Mucosa of gallbladder (tissue), 1 donor: Measurements from ENCODE around the gene DNAJC4. TPM values are rescaled to one million over a fixed set of nuclear protein-coding genes. Genes with fewer than 3 reads are reported as not detected.

Experiments
- DNase-seq: peaks from one replicate; pipeline ENCODE4 v3.0.0-alpha.2; 2020; ENCODE audit warnings: low spot score
- total RNA-seq: library from RNA; stranded (reverse); gene quantifications from one replicate; pipeline ENCODE4 v1.2.1, GENCODE V29; 2021
- donor health status: DM: no; HTN: no; CAD: no.

Gene DNAJC4
- total RNA-seq, 1 donor from 2014 or later, result 62.7 TPM

DNA sequence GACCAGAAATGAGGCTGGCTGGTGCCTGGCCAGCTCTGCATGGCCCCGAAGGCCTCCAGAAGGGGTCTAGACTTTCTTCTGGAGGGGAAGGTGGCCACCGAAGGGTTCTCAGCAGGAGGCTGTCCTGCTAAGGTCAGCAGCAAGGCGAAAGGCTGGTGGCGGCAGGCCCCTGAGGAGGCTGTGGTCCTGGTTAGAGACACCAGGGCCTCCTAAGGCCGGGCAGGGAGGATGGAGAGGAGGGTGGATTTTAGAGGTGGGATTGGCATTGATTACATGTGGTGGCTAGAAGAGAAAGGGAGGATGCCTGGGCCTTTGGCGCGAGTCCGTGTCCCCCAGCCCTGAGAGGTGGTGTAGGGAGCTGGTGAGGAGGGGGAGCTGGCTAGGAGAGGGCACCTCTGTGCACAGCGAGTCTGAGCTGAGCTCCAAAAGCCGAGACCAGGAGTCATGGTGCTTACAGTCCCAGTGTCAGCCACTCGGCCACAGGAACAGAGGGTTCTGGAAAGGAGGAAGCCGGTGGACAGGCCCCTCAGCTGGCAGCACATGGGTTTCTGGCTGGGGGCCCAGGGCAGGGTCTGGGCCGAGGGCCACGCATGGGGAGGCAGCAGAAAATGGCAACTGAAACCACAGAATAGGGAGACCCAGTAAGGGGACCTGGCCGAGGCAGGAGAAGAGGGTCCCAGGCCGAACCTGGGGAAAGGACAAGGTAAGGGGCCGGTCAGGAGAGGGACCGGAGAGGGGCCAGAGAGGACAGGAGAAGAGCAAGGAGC is 21.4 kb upstream of the DNAJC4 start:
- no peak for DNase-seq

DNA sequence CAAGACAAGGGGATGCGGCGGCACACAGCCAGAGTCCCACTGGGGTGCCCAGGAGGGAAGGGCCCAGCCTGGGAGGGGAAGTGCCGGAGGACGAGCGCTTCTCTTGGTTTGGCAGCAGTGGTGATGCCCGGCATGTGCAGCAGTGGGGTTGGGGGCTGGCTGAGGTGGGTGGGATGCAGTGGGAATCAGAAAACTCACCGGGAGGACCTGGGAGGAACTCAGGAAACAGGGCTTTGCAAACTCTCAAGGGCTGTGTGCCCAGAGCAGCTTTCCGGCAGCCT is 20.8 kb upstream of the DNAJC4 start:
- no peak for DNase-seq

DNA sequence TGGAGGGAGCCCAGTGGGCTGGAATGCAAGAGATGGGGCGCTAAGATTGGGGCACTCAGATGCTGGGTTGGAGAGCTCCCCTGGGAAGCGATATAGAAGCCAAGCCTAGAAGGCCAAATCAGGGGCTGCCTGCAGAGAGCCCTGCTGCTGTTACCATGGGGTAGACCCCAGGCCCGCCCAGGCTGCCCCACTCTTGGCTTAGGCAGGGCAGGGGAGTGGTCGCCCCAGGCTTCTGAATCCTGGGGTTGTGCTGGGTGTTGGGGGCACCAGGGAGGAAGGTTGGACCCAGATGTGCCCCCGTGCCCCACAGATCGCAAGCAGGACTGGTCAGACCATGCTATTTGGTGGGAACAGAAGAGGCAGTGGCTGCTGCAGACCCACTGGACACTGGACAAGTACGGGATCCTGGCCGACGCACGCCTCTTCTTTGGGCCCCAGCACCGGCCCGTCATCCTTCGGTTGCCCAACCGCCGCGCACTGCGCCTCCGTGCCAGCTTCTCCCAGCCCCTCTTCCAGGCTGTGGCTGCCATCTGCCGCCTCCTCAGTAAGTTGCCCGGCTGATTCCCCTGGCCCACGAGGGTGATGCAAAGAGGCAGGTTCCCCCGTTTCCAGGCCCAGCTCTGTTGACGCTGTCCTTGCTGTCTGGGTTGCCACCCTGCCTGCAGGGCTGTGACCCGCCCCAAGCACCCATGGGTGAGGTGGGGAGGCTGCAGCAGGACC is 19.9 kb upstream of the DNAJC4 start:
- no peak for DNase-seq

DNA sequence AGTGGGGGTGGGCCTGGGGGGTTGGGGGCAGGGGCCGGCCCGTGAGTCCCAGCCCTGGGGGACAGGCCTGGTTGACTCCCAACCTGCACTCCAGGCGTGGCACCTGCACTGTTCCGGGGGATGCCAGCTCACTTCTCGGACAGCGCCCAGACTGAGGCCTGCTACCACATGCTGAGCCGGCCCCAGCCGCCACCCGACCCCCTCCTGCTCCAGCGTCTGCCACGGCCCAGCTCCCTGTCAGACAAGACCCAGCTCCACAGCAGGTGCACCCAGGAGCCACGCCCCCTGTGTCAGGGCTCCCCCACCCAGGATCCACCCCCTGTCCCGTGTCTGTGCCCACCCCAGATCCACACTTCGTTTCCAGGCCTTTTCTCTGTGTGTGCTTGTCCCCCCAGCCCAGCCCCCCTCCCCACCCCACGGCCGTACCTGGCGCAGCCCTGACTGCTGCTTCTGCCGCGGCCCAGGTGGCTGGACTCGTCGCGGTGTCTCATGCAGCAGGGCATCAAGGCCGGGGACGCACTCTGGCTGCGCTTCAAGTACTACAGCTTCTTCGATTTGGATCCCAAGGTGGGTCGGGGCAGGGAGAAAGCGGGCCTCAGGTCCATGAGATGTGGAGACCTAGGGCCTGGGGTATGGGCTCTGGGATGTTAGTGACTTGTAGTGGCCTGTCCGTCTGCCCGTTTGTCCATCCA is 19.0 kb upstream of the DNAJC4 start:
- no peak for DNase-seq

DNA sequence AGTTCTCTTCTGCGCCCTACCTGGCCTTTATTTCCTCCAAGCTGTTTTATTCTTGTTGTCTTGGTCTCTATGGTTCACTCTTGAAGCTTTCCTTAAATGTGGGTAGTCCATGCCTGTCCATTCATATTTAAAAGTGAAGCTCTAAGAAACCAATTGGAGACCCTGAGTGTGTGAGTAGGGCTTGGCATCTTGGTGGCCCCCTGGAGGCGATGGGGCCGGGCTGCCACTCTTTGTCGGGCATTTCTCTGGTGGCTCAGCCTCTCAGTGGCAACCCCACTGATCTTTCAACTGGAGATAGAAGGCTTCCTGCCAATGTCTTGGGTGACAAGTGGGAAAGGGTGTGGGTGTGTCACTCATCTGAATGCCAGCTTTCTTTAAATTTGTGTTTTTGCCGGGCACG is 13.5 kb upstream of the DNAJC4 start:
- no peak for DNase-seq

DNA sequence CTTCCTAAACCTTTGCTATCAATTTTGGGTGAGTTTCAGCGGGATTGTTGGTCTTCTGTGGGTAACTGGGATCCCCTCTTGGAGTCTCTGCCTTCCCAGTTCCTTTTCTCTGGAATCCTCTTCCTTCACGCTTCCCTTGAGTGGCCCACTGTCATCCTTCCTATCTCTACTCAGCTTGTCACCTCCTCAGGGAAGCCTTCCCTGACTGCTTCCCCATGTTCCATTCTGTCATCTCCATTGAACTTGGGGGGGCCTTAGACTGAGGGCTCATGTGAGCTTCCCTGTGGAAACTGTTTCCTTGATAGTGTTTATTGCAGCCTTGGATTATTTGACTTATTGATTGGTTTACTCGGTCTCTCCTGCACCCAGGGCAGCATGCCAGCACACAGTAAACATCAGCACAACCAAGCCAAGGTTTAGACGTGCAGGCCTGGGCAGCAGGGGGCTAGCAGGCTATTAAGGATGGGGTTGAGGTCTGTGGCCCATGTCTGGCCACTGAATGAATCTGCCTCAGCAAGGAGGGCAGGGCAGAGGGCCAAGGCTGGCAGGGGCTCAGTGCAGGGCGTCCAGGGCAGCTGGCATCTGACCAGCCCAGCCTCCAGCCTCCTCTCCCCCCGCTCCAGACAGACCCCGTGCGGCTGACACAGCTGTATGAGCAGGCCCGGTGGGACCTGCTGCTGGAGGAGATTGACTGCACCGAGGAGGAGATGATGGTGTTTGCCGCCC is 11.6 kb upstream of the DNAJC4 start:
- peak; percentile 73 for DNase-seq

DNA sequence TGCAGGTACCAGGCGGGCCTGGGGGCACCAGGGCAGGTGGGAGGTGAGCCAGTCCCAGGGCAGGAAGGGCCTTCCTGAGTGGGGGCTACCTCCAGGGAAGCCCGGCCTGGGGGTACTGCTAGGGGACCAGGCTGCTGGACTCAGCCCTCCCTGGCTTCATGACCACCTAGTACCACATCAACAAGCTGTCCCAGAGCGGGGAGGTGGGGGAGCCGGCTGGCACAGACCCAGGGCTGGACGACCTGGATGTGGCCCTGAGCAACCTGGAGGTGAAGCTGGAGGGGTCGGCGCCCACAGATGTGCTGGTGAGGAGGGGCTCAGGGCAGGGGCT is 11.0 kb upstream of the DNAJC4 start:
- DNase-seq, result no peak

DNA sequence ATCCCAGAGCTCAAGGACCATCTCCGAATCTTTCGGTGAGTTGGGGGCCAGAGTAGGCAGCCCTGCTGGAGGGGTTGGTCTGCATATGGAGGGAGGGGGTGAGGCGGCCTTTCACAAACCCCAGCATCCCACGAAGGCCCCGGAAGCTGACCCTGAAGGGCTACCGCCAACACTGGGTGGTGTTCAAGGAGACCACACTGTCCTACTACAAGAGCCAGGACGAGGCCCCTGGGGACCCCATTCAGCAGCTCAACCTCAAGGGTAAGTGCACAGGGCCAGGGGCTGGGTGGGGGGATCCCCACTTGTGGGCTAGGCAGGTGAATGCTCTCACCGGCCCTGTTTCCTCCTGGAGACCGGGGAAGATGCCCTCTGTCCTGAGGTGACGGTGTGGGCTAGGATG is 10.6 kb upstream of the DNAJC4 start:
- DNase-seq, result no peak

DNA sequence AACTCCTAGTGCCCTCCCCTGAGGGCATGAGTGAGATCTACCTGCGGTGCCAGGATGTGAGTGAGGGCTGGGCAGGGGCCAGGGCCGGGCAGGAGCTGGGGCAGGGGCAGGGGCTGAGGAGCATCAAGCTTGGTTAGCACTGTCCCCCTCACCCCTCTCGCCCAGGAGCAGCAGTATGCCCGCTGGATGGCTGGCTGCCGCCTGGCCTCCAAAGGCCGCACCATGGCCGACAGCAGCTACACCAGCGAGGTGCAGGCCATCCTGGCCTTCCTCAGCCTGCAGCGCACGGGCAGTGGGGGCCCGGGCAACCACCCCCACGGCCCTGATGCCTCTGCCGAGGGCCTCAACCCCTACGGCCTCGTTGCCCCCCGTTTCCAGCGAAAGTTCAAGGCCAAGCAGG is 10.1 kb upstream of the DNAJC4 start:
- DNase-seq, result no peak

DNA sequence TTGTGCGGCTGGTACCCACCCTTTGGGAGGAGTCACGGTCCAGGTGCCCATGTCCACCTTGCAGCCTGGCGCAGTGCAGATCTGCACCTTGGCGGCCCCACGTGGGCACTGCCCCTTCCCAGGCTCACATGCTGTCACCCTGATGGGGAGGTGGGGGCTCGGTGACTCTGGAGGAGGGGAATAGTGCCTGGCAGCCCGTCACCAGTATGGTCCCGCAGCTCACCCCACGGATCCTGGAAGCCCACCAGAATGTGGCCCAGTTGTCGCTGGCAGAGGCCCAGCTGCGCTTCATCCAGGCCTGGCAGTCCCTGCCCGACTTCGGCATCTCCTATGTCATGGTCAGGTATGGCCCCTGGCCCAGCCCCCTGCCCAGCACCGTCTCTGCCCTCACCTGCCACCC is 9.6 kb upstream of the DNAJC4 start:
- DNase-seq, result no peak

DNA sequence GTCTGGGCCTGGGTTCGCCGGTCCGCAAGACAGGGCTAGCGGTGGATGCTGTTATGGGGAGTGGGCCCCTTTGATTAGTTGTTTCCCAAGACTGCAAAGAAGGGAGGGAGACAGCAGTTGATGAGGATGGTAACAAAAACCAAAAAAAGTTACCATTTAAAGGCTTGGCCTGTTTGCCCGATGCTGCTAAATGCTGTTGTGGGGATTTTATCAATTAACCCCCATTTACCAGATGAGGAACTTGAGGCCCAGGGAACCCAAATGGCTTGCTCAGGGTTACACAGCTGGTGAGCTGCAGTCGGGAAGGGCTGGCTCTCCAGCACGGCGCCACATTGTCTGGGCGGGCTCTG is 7.7 kb upstream of the DNAJC4 start:
- DNase-seq, result no peak

DNA sequence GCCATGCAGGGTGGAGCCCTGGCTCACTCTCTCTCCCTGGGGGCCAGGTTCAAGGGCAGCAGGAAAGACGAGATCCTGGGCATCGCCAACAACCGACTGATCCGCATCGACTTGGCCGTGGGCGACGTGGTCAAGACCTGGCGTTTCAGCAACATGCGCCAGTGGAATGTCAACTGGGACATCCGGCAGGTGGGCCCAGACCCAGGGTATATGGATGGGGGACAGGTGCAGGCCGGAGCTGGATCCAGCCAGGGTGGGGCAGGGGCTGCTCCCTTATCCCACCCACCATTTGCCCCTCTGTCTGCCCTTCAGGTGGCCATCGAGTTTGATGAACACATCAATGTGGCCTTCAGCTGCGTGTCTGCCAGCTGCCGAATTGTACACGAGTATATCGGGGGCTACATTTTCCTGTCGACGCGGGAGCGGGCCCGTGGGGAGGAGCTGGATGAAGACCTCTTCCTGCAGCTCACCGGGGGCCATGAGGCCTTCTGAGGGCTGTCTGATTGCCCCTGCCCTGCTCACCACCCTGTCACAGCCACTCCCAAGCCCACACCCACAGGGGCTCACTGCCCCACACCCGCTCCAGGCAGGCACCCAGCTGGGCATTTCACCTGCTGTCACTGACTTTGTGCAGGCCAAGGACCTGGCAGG is 7.2 kb upstream of the DNAJC4 start:
- DNase-seq, result no peak

DNA sequence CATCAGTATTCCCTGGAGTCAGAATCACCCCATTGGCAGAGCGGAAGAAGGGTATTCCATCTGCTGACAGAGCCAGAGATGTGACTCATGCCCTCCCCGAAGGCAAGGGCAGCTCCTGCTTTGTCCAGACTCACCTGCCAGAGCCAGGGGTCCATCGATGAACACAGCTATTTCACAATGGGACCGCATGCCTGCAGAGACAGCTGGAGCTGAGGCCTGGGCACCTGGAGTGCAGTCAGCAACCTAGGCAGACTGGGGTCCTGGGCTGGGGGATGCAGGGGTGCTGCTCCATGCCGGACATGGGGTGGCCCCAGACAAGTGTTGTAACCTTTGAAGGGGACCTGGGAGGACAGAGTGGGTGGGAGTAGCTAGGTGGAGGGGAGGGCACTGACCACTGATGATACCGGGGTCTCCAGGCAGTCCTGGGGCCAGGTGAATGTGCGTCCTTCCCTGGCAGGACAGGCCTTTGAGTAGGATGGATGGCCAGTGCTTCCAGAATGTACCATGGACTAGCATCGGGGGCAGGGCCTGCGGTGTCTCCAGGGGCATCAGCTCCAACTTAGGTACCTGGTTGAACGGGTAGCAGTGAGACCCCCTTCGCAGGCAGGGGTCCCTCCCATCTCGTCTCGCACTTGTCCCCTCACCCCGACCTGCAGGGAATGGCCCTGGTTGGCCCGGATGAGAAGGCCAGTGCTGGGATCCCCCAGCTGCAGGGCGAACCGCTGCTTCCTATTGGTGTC is 6.0 kb upstream of the DNAJC4 start:
- DNase-seq, result no peak

DNA sequence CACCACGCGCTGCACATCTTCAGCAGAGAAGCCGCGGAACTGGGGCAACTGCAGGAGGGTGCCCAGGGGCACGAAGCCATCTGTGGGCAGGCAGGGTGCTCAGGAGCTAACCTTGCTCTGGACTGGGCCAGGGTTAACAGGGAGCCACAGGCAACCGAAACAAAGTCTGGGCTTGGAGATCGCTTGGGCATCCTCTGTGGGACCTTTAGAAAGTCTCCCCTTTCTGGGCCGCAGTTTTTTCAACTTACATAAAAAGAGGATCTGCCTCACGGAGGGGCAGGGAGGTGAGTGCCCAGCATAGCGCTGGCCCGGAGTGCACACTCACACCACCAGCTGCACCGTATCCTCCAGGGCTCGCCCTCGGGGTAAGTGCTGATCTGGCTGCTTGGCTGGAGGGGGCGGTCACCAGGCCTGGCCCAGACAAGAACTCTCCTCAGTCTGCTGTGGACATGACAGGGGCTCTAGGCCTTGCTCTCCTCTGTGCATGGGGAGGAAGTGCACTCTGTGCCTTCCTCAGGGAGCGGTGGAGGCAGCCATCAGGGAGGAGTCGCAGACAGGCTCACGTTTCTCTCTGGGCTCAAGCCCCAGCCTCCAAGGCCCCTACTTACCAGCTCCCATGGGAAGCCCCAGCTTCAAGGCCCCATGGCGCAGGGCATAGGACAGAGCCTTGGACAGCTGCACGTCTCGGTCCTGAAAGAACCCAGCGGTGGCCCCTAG is 5.3 kb upstream of the DNAJC4 start:
- no peak for DNase-seq

DNA sequence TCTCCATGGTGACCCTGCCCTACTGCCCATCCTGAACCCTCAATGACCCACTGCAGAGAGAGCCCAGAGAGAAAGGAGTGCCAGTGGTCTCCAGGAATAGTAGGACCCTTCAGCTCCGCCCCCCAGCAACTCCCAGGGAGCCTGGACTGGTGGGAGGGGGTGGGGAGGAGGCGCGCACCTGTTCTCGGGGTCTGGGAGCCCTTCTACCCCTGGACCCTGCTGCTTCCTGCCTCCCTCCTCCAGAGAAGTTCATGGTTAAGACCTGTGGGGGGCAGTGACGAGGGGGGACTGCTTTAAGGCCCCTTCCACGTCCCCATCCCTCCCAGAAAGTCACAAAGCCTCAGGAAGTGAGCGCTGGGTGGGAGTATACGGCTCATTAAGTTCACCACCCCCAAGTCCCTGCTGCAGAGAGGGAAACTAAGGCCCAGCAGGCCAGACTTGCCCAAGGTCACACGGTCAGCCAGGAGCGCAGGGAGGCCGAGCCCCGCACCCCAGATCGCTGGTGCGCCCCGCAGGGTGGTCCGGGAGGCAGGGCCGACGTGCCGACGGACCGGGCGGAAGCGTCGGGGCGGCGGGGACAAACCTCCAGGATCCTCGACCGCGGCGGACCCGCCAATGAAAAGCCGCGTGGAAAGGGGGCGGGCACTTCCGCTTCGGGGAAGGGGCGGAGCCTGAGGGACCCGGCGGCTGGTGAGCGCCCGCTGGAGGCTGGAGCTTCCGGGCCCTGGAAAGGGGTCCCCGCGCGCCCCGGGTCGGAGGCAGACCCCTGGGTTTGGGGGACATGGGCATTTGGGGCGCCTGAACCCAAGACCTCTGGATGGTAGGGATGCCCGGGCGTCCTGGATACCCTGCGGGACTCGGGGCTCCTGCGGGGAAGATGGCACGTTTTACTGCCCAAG is 4.5 kb upstream of the DNAJC4 start, which contains the start of the genes NUDT22 and TRPT1:
TSS of gene NUDT22 (plus strand) at position 667 of the 899 bp plus-strand sequence. CDS start 379 bp downstream, outside the sequence.
TSS of gene TRPT1 (minus strand) at position 579 of the 899 bp plus-strand sequence. CDS start at position 253, 326 bp downstream.
- peak; percentile 92 for DNase-seq

DNA sequence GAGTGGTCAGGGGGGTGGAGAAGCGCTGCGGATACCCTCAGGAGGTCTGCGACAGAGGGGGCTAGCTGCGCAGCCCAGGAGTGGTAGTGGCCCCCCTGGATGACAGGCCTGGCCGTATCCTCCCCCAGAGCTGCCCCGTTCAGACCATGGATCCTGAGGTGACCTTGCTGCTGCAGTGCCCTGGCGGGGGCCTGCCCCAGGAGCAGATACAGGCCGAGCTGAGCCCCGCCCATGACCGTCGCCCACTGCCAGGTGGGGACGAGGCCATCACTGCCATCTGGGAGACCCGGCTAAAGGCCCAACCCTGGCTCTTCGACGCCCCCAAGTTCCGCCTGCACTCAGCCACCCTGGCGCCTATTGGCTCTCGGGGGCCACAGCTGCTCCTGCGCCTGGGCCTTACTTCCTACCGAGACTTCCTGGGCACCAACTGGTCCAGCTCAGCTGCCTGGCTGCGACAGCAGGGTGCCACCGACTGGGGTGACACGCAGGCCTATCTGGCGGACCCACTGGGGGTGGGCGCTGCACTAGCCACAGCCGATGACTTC is 3.8 kb upstream of the DNAJC4 start:
- DNase-seq, result no peak

DNA sequence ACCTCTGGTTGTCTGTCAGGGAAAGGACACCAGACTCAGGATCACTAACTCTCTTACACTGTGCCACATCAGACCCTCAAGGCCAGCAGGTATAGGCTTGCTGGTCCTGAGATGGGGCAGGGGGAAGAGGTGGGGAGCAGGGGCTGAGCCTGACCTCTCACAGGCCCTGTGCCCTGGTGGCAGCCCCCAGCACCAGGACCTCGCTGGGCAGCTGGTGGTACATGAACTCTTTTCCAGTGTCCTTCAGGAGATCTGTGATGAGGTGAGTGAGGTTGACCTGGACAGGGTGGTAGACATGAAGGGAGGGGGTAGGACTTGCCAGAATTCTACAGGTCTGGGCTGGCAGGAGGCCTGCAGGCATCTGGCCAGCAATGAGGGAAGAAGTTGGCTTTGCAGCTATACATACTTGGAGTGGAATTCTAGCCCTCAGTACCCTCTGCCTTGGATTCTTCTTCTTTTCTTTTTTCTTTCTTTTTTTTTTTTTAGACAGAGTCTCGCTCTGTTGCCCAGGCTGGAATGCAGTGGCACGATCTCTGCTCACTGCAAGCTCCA is 2.9 kb upstream of the DNAJC4 start:
- DNase-seq, result no peak

DNA sequence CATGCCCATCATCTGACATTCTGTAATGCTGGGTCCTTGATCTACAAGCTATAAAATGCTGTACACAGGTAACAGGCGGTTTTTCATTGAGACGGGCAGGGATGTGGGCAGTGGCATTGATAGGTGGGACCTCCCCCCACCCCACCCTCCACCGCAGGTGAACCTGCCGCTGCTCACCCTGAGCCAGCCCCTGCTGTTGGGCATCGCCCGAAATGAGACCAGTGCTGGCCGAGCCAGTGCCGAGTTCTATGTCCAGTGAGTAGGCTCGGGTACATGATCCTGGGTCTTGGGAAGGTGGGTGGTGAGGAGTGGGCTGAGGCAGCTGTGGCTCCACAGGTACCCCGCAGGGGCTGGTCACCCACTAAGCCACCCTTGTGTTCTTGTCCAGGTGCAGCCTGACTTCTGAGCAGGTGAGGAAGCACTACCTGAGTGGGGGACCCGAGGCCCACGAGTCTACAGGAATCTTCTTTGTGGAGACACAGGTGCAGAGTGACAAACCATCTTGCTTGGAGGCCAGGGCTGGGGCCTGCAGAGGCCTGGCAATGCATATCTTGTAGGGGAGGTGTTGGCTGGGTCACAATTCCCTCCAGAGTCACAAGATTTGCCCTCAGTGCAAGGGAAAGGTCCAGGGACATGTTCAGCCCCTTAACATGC is 1.1 kb upstream of the DNAJC4 start:
- no peak for DNase-seq
